MM.1S (cell line): ENCODE results near the gene ARAP2.

Experiments used
- EZH2 ChIP-seq: fragments of 300-600 bp; sonication (generic); optimal IDR thresholded peaks from 2 replicates; pipeline ENCODE3; 2017; ENCODE audit warnings: low read depth, mild to moderate bottlenecking, antibody characterized with exemption, low read length, mixed read lengths
- TF ChIP-seq, protein P1 (sequence below): fragments of 300-600 bp; sonication (generic); IDR thresholded peaks from 2 replicates; pipeline ENCODE4 v1.5.1; 2016; ENCODE audit warnings: antibody characterized with exemption, low read length, mixed read lengths

DNA sequence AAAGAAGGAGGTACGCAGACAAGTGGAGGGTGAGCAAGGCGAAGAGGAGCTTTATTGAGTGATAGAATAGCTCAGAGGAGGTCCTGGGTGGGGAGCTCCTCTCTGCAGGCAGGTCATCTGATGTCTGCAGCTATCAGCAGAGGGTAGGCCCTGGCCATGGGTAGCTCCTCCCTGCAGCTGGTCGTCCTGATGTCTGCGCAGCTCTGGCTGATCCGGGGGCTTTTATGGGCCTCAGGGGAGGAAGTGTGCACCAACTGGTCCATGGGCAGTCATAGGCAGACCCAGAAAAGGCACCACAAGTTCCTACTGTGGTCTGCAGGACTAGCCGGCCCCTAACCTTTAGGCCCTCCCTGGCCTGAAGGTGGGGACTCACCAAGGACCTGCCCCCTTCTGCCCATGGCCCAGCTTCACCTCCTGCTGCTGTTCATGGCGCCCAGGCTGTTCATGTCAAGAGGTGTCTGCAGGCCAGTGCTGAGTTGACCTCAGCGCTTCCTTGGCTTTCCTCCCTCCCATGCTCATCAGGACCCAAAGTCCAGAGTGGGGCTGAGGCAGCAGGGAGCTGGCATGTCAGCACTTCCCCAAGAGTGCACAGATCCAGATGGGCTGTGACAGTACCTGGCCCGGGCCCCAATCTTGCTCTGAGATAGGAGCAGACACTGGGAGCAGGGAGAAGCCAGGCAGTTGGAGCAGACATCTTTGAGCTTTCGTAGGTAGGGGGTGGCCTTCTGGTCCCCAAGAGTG is 46.1 kb downstream of the ARAP2 start:
- TF ChIP-seq EZH2 = no peak
- TF ChIP-seq, protein P1, sequence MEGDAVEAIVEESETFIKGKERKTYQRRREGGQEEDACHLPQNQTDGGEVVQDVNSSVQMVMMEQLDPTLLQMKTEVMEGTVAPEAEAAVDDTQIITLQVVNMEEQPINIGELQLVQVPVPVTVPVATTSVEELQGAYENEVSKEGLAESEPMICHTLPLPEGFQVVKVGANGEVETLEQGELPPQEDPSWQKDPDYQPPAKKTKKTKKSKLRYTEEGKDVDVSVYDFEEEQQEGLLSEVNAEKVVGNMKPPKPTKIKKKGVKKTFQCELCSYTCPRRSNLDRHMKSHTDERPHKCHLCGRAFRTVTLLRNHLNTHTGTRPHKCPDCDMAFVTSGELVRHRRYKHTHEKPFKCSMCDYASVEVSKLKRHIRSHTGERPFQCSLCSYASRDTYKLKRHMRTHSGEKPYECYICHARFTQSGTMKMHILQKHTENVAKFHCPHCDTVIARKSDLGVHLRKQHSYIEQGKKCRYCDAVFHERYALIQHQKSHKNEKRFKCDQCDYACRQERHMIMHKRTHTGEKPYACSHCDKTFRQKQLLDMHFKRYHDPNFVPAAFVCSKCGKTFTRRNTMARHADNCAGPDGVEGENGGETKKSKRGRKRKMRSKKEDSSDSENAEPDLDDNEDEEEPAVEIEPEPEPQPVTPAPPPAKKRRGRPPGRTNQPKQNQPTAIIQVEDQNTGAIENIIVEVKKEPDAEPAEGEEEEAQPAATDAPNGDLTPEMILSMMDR = no peak
